Lower leg skin (tissue), 4 donors: ENCODE data around the gene ADM. TPM values are rescaled to one million over a fixed set of nuclear protein-coding genes. Genes with fewer than 3 reads are reported as not detected.

Experiments
- DNase-seq, 2 donors: peaks; one replicate each; pipeline ENCODE4 v3.0.0-alpha.2; 2019; ENCODE audit warnings: low spot score in 2 of 2
- H3K4me3 ChIP-seq: fragments of 200-600 bp; sonication (generic); 2 replicates; pipeline ENCODE4 v1.5.1; 2017; ENCODE audit warnings: mild to moderate bottlenecking, low read depth; ENCODE audit not compliant: poor library complexity, severe bottlenecking
- POLR2A ChIP-seq, 2 donors: fragments of 450-650 bp; IDR thresholded peaks; one replicate each; pipeline ENCODE4 v1.6.1; 2016 to 2017; ENCODE audit warnings: antibody characterized with exemption in 2 of 2, mild to moderate bottlenecking in 1 of 2, moderate library complexity in 1 of 2
- WGBS, 2 donors: methylation state at CpG; one replicate each; pipeline ENCODE4 v1.1.5; 2018; 5-methylcytosine and 5-hydroxymethylcytosine counted together
- intact Hi-C: fragments of 100-400 bp; cut with DNase I; formaldehyde crosslinking; loops from one replicate; pipeline ENCODE4 v1.15.0; 2023; ENCODE audit warnings: low total_unique reads
- total RNA-seq, 4 donors: library from RNA; depleted of rRNA; stranded (reverse); fragments of >200 nt; gene quantifications; one replicate each; pipeline ENCODE4 v1.1.0, GENCODE V29; 2016
- TF ChIP-seq, protein P1 (sequence below), 3 donors: fragments of 450-650 bp; IDR thresholded peaks; one replicate each; pipeline ENCODE4 v1.5.1; 2016; ENCODE audit warnings: antibody characterized with exemption in 3 of 3, mild to moderate bottlenecking in 3 of 3, moderate library complexity in 2 of 3

ADM gene
- total RNA-seq, 4 donors from 2014 or later = 117 to 406 (median 299) TPM

DNA sequence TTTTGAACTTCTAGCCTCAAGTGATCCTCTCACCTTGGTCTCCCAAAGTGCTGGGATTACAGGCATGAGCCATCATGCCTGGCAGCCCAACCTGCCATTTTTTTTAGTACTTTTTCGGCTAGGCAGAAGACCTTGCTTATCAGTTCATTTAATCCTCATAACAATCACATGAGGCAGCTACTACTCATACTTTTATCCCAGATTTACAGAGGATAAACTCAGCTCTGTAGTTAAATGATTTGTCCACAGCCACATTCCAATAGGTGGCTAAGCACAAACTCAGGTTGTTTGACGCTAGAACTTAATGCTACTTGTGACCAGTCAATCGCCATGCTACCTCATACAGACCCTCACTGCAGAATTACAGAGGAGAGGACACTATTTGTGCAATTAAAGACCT is 38.9 kb upstream of the ADM start:
- 91 to 93% methylated on average over 3 of the region's 3 CpGs for WGBS, 2 donors
- no peak overlapping the region for H3K4me3 ChIP-seq
- TF ChIP-seq POLR2A (IDR thresholded peaks at IDR 0.05) = no peak
- TF ChIP-seq, protein P1, sequence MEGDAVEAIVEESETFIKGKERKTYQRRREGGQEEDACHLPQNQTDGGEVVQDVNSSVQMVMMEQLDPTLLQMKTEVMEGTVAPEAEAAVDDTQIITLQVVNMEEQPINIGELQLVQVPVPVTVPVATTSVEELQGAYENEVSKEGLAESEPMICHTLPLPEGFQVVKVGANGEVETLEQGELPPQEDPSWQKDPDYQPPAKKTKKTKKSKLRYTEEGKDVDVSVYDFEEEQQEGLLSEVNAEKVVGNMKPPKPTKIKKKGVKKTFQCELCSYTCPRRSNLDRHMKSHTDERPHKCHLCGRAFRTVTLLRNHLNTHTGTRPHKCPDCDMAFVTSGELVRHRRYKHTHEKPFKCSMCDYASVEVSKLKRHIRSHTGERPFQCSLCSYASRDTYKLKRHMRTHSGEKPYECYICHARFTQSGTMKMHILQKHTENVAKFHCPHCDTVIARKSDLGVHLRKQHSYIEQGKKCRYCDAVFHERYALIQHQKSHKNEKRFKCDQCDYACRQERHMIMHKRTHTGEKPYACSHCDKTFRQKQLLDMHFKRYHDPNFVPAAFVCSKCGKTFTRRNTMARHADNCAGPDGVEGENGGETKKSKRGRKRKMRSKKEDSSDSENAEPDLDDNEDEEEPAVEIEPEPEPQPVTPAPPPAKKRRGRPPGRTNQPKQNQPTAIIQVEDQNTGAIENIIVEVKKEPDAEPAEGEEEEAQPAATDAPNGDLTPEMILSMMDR (IDR thresholded peaks at IDR 0.05) = no peak
- intact Hi-C loops = no loop called here
- DNase-seq = no peak

DNA sequence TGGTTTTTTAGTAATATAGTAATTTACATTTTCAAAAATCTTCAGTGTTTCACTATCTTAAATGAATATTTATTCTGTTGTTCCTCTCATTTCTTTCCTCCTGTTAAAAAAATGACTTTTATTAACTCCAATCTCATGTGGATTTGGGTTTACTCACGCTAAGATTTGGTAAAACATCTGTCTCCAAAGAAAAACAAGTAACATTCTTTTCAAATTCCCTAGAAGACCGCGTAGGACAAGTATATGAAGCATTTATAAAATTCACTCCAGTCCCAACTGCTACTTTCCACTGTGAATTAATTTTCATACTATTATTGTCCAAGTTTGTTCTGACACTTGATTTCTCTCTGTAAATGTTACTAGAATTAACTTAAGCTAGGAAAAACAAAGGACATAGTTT is 37.1 kb upstream of the ADM start:
- H3K4me3 ChIP-seq = no peak overlapping the region
- no peak for DNase-seq
- TF ChIP-seq, protein P1 (IDR thresholded peaks at IDR 0.05) = no peak
- no peak for TF ChIP-seq POLR2A (IDR thresholded peaks at IDR 0.05)
- 80 to 81% methylated on average over 3 of the region's 3 CpGs for WGBS, 2 donors
- intact Hi-C loops = no loop called here

DNA sequence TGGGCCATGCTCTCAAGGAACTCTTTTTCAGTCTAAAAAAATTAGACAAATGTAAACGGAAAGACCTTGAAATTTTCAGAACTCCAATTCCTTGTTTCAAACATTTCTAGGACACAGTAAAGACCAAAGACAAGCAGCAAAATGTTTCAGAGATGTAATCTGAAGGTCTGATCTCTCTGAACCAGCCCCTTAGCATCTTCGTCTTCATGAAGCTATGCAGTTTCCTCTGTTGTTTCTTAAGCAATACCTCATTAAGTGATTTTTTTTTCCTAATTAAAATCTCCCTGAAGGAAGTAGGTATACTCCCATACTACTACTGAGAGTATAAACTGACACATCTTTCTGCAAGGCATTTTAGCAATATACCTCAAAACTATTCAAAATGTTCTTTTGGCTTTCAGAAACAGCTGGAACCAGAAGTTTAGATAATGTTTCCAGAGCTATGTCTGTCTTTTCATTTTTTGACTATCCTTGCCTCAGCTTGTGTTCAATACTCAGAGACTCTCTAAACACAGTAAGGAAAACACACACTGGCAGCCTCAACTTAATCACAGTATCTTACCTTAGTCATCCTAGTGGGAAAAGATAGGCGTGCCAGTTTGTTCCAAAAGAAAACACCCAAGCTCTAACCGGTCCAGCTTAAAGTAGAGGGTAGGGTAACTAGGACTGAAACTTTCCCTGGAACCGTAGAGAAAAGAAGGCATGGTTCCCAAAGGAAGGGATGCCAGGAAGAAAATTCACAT is 36.0 kb upstream of the ADM start:
- no peak overlapping the region for H3K4me3 ChIP-seq
- TF ChIP-seq, protein P1 (IDR thresholded peaks at IDR 0.05) = no peak
- TF ChIP-seq POLR2A (IDR thresholded peaks at IDR 0.05) = no peak
- DNase-seq = no peak
- intact Hi-C loops = no loop called here
- WGBS, 2 donors = 52 to 59% methylated on average over 5 of the region's 5 CpGs

DNA sequence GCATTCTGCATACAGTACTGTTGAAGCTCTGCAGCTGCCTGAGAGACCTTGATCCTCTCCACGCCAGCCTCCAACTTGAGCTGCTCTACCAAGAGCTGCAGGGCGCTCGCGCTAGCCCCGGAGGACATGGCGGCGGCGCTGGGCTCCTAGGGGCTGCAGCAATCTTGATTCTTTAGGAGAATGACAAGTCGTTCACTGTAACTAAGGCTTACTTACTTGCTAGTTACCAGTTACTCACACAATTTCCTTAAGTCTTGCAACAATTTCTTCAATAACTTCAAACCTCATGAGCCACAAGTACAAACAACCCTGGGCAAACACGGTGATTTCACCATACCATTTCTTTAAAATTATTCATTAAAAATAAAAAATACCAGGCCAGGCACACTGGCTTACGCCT is 32.7 kb upstream of the ADM start:
- H3K4me3 ChIP-seq = no peak overlapping the region
- 91 to 95% methylated on average over 3 to 11 of the region's 11 CpGs for WGBS, 2 donors
- intact Hi-C loops = loop anchor here (10.0 kb wide), 1 partner anchor 1083 kb away; the partner anchor contains the start of gene CSNK2A3
- DNase-seq = no peak
- TF ChIP-seq POLR2A (IDR thresholded peaks at IDR 0.05) = no peak
- TF ChIP-seq, protein P1 (IDR thresholded peaks at IDR 0.05) = no peak

DNA sequence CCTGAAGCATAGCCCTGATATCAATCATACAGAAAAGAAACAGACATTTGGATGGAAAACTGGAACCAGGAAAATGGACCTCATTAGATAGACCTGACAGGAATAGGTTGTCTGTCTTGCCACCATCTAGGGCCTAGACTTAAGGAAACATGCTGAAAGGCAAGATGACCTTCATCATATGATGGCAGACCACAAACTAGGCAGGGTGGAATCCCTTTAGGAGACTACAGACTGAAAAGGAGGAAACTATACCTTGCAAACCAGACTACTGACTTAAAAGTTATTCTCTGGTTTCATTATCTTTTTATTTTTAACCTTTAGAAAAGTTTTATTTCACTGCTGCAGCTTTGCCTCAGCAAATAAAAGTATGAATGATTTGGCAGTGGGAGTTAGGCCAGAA is 31.1 kb upstream of the ADM start:
- H3K4me3 ChIP-seq = no peak overlapping the region
- DNase-seq = no peak
- intact Hi-C loops = loop anchor here (10.0 kb wide), 1 partner anchor 1081 kb away; the partner anchor contains the start of gene CSNK2A3
- TF ChIP-seq, protein P1 (IDR thresholded peaks at IDR 0.05) = no peak
- TF ChIP-seq POLR2A (IDR thresholded peaks at IDR 0.05) = no peak
